ENCODE measurements around the gene ABHD8.

The ABHD8 gene

DNA sequence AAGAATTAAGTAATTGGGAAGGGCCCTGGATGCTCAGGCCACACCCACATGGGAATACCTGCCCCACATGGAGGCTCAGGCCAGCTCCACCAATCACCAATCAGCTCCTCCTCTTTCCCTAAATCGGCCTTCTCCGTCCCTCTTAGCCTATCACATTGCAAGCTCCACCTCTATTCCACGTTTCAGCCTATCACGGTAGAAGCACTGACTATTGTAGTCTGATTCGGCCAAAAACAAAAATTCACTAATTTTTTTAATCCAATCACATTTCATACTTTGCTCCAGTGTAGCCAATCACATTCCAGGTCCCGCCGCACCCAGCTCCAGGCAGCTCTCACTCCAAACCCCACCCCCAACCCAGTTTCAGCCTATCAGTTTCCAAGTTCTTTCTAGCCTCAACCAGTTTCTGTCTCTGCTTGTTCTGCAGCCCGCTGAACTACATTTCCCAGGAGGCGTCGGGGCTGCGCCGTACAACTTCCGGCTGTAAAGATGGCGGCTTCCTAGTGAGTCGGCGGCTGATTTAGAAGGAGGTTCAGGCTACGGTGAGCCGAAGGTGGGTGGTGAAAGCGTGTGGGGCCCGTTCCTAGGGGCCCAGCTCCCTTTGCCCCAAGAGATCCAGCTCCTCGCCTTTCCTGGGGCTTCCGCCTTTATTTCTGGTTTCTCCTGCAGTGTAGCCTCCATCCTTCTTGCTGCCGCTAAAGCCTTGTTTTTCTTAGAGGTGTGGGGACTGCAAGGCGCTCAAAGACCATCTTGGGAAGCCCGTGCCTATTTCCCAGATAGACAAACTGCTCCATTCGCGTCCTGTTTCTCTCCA is 36.0 kb downstream of the ABHD8 start, which contains the start of gene BABAM1:
Gene BABAM1 (plus strand): TSS at position 469 of the 814 bp plus-strand sequence. CDS start 1,364 bp downstream, outside the sequence.
- DNase-seq (ENCODE audit: low read depth in 1 of 2, low spot score in 1 of 2), result peak; percentile 79 to 84

GRCh38 chr19:17266589-17266974 is 36.6 kb downstream of the ABHD8 start:
- no peak for DNase-seq (ENCODE audit: low read depth in 1 of 2, low spot score in 1 of 2)

DNA sequence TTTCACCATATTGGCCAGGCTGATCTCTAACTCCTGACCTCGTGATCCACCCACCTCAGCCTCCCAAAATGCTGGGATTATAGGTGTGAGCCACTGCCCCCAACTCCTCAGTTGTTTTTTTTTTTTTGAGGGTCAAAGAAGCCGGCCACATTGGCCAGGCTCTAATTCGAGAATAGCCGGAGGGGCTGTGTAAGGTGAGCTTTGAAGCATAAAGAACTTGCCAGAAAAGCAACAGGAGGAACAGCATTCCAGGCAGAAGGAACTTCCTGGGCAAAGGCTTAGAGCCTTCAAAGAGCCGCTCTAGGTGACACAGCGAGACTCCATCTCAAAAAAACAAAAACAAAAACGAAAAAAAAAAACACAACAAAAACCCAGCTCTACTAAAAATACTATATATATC is 37.2 kb downstream of the ABHD8 start:
- DNase-seq (ENCODE audit: low read depth in 1 of 2, low spot score in 1 of 2), result no peak

DNA sequence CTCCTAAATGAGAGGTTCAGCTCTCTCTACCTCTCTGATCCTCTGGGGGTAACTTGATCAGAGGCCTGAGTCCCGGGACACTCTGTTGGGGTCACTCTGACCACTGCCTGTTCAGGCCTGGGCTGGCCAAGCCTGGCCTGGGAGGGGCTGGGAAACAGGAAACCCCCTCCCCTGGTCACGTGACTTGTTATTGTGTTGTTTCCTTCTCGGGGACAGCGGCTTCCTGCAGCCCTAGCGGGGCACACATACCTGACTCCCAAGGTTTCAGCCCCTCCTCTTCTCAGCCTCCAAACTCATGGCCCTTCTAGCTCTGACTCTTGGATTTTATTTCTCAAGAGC is 38.6 kb downstream of the ABHD8 start, which contains the start of gene USHBP1:
Gene USHBP1 (minus strand): TSS at position 105 of the 339 bp plus-strand sequence. CDS start 446 bp downstream, outside the sequence.
- no peak for DNase-seq (ENCODE audit: low read depth in 1 of 2, low spot score in 1 of 2)

- no peak for DNase-seq (ENCODE audit: low read depth in 1 of 2, low spot score in 1 of 2)
These were observed 39.2 kb downstream of the ABHD8 start for GRCh38 chr19:17263712-17264640.

DNA sequence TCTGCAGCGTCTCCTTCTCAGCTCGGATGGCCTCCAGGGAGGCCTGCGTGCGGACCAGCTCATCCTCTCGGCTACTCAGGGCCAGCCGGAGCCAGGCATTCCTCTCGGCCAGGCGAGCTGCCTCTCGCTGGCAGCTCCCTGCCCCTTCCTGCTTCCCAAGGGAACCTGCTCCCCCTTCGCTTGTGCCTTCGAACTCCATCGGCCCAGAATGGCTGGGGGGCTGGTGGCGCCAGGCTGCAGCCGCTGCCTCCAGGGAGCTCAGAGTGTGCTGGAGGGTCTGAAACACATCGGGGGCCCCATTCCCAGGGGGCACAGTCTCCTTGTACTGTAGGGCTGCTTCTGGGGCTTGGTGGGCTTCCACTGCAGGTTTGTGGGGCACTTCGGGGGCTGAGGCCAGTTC is 40.7 kb downstream of the ABHD8 start:
- DNase-seq (ENCODE audit: low read depth in 1 of 2, low spot score in 1 of 2), result no peak

DNA sequence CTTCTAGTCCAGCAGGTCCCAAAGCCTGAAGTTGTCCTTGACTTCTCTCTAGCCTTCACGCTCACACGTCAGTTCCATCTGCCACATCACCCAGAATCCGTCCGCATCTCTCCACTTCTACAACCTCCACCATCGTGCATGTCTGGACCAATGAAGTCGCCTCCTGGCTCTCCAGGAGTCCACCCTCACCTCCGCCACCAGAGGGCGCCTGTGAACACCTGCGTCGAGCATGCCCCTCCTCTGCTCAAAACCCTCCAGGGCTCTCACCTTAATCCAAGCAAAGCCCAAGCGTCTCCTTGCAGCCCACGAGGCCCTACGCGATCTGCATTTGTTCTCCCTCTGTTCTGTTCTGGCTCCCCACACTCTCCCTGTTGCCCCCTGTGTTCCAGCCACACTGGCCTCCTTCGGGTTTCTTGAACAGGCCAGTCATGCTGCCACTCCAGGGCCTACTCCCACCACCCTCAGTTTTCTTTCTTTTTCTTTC is 42.3 kb downstream of the ABHD8 start:
- DNase-seq (ENCODE audit: low read depth in 1 of 2, low spot score in 1 of 2), result peak; percentile 83 to 85

GRCh38 chr19:17259934-17260333 is 43.3 kb downstream of the ABHD8 start:
- DNase-seq (ENCODE audit: low read depth in 1 of 2, low spot score in 1 of 2), result no peak

DNA sequence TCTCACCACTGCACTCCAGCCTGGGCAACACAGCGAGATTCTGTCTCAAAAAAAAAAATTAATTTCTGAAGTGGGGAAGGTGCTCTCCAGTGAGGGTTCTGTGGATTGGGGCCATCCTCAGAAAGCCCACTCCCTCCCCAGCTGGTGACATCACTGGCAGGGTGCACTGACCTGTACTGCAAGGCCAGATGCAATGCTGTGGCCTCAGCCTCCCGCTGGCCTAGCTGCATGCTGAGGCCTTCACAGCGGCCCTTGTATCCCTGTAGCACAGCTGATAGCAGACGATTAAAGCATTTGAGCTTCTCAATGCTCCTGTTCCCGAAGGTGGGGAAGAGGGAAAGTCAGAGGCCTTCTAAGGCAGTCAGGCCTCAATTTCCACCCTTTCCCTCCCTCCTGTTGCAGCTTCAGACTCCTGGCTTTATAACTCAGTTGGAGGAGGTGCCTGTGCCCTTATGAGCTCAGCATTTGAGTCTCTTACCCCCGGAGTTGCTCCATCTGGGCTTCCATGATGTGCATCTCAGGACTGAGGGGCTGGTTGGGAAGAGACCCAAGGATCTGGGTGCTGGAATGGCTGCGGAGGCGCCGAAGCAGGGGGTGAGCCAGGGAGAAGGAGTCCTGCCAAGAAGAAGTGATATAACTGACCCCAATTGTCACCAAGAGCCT is 44.0 kb downstream of the ABHD8 start:
- no peak for DNase-seq (ENCODE audit: low read depth in 1 of 2, low spot score in 1 of 2)

DNA sequence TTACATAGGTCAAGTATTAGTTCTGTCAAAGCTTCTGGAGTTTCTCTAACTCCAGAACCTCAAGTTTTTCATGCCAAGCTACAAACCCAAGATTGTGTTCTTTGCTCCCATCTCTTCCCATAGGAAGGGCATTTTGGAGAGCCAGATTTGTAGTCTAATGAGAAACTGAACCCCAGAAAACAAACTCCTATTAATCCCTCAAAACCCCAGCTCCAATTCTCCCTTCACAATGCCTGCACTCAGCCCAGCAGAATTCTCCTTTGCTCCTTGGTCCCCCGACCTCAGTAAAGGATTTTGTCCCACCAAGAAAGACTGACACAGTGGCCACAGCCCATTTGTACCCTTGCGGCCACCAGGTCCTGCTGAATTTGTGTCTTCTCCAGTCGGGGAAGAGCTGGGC is 47.1 kb downstream of the ABHD8 start:
- no peak for DNase-seq (ENCODE audit: low read depth in 1 of 2, low spot score in 1 of 2)

DNA sequence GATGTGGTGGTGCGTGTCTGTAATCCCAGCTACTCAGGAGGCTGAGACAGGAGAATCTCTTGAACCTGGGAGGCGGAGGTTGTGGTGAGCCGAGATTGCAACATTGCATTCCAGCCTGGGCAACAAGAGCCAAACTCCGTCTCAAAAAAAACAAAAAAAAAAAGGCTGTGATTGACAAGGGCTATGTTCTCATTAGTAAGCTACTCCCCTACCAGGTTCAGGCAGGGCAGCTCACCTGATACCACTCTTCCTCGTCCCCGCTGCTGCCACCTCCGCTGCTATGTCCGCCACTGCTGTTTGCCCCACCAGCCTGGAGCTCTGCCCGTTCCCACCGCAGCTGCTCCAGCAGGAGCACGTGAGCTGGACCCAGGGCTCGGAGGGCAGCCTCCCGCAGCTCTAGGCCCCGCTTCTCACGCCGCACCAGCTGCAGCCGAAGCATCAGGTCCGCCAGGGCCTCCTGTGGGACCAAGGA is 48.0 kb downstream of the ABHD8 start:
- no peak for DNase-seq (ENCODE audit: low read depth in 1 of 2, low spot score in 1 of 2)

GRCh38 chr19:17254636-17255035 is 48.6 kb downstream of the ABHD8 start:
- no peak for DNase-seq (ENCODE audit: low read depth in 1 of 2, low spot score in 1 of 2)

DNA sequence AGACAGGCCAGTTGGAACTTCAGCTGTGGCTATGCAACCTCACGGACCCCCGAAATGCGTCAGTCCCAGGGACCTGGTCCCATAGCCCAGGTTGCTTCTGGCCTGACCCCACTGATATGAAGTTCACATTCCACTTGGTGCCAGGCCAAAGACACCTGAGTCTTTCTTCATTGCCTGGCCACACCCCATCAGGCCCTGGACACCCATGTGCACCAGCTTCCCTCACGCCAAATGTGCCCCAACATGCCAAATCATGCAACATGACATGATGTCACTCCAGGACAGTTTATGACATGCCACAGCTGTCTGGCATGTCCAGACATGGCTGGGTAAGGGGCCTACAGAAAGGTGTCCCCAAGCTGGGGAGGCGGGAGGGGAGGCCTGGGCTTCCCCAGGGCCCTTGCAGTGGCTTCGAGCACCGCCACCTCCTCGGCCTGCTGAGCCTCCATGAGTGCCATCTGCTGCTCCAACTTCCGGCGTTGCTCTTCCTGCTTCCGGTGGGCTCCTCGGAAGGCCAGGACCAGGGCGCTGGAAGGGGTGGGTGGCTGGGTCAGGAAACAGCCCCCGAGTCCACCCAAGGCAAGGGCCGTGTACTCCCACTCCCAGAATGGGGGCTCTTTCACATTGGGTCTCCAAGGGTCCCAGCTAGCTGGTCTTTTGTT is 53.2 kb downstream of the ABHD8 start:
- DNase-seq (ENCODE audit: low read depth in 1 of 2, low spot score in 1 of 2), result no peak

GRCh38 chr19:17248011-17248776 is 55.0 kb downstream of the ABHD8 start:
- DNase-seq (ENCODE audit: low read depth in 1 of 2, low spot score in 1 of 2), result no peak

GRCh38 chr19:17246681-17247425 is 56.4 kb downstream of the ABHD8 start:
- DNase-seq (ENCODE audit: low read depth in 1 of 2, low spot score in 1 of 2), result no peak

DNA sequence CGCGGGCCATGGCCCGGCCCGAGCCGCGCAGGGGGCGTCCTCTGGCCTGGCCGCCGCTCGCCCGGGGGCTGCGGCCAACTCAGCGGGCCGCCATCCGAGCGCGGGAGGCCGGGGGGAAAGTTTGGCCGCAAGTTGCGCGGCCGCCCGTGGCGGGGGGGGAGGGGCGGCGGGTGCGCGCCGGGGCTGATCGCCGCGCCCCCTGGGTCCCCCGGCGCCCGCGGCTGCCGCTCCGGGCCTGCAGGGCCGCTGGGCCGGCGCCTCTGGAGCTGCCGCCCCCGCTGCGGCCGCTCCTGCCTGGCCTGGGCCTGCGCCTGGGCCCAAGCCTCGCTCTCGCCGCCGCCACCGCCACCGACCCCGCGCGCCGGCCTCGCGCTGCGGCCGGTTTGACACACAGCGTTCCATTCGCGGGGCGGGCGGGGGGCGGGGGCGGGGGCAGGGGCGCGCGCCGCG is 57.7 kb downstream of the ABHD8 start, which contains the start of gene NR2F6:
Gene NR2F6 (minus strand): TSS at position 385 of the 450 bp plus-strand sequence. CDS start 699 bp downstream, outside the sequence.
- no peak for DNase-seq (ENCODE audit: low read depth in 1 of 2, low spot score in 1 of 2)

- no peak for DNase-seq (ENCODE audit: low read depth in 1 of 2, low spot score in 1 of 2)
These were observed 58.3 kb downstream of the ABHD8 start for GRCh38 chr19:17244618-17245534.
